CD4-positive, alpha-beta T cell treated with Interleukin-10 for 1 hour (primary cell): ENCODE results near the gene GIT1.

Experiments
- DNase-seq: peaks from one replicate; pipeline ENCODE4 v3.0.0-alpha.2; 2020

GIT1 gene

GRCh38 chr17:29589524-29590410 lies at the start of gene GIT1:
Gene GIT1 (minus strand): TSS chr17:29589648. CDS start chr17:29589378, 270 bp downstream.
- DNase-seq, result peak; percentile 87

GRCh38 chr17:29633886-29634285 lies 44.4 kb upstream of the GIT1 start:
- DNase-seq, result no peak

GRCh38 chr17:29630630-29631193 lies 41.3 kb upstream of the GIT1 start:
- no peak for DNase-seq

- DNase-seq, result no peak
Measured at GRCh38 chr17:29629839-29630238, 40.4 kb upstream of the GIT1 start.

GRCh38 chr17:29628644-29629043 lies 39.2 kb upstream of the GIT1 start:
- DNase-seq, result no peak

GRCh38 chr17:29627951-29628350 lies 38.5 kb upstream of the GIT1 start:
- no peak for DNase-seq

GRCh38 chr17:29625037-29625750 lies 35.7 kb upstream of the GIT1 start:
- no peak for DNase-seq

- DNase-seq, result no peak
Measured at GRCh38 chr17:29624586-29624985, 35.1 kb upstream of the GIT1 start.

GRCh38 chr17:29623283-29623647 lies 33.8 kb upstream of the GIT1 start:
- DNase-seq, result no peak

GRCh38 chr17:29622337-29623282 lies 33.2 kb upstream of the GIT1 start, which contains the start of gene CORO6:
Gene CORO6 (minus strand): TSS chr17:29622912. CDS start chr17:29621421, 1,491 bp downstream.
- DNase-seq, result peak; percentile 74

GRCh38 chr17:29621751-29622194 lies 32.3 kb upstream of the GIT1 start:
- DNase-seq, result no peak

- no peak for DNase-seq
Measured at GRCh38 chr17:29620779-29621500, 31.5 kb upstream of the GIT1 start.

- DNase-seq, result no peak
Measured at GRCh38 chr17:29620271-29620670, 30.8 kb upstream of the GIT1 start.

- no peak for DNase-seq
Measured at GRCh38 chr17:29619251-29619650, 29.8 kb upstream of the GIT1 start.

GRCh38 chr17:29618272-29619065 lies 29.0 kb upstream of the GIT1 start:
- DNase-seq, result no peak

- DNase-seq, result peak; percentile 89
Measured at GRCh38 chr17:29617481-29618271, 28.2 kb upstream of the GIT1 start.

GRCh38 chr17:29617125-29617480 lies 27.7 kb upstream of the GIT1 start:
- DNase-seq, result peak; percentile 93

GRCh38 chr17:29616300-29617048 lies 27.0 kb upstream of the GIT1 start:
- no peak for DNase-seq
